A549 (cell line): ENCODE data around the gene ACKR1.

Experiments used
- CBX8 ChIP-seq: fragments of 200-600 bp; sonication (generic); IDR thresholded peaks from 2 replicates; pipeline ENCODE4 v1.6.1; 2016
- CHD2 ChIP-seq: fragments of 150-350 bp; IDR thresholded peaks from 2 replicates; pipeline ENCODE4 v1.6.1; 2014; ENCODE audit warnings: low read length; ENCODE audit not compliant: partially characterized antibody
- CTCF ChIP-seq: fragments of >200 bp; sonication (Bioruptor Twin); formaldehyde crosslinking; IDR thresholded peaks from 3 replicates; pipeline ENCODE4 v1.5.1; 2016
- KDM5A ChIP-seq: fragments of 200-600 bp; sonication (generic); IDR thresholded peaks from 2 replicates; pipeline ENCODE4 v1.6.1; 2016; ENCODE audit warnings: antibody characterized with exemption, mild to moderate bottlenecking
- POLR2A ChIP-seq: IDR thresholded peaks from 2 replicates; pipeline ENCODE4 v1.6.1; 2012; ENCODE audit warnings: mild to moderate bottlenecking, low read length
- SREBF2 ChIP-seq: fragments of 450-650 bp; IDR thresholded peaks from 2 replicates; pipeline ENCODE4 v1.6.1; 2014; ENCODE audit warnings: mild to moderate bottlenecking, moderate library complexity

GRCh38 chr1:159247266-159247665 is 42.6 kb downstream of the ACKR1 start:
- no peak for TF ChIP-seq CTCF
- TF ChIP-seq POLR2A: no peak
- no peak for TF ChIP-seq CHD2
- TF ChIP-seq CBX8: no peak
- no peak for TF ChIP-seq KDM5A
- TF ChIP-seq SREBF2: no peak
